Esophagus muscularis mucosa (tissue), 4 donors: Measurements from ENCODE around the gene B4GALT6. TPM values are rescaled to one million over a fixed set of nuclear protein-coding genes. Genes with fewer than 3 reads are reported as not detected.
"Not testable (repeated sequence)": the region's sequence is repeated elsewhere in the genome, so short reads cannot be mapped to it uniquely, and the experiment has no call there.

ENCODE experiments used
- DNase-seq: peaks from one replicate; pipeline ENCODE4 v3.0.0-alpha.2; 2017; ENCODE audit errors: extremely low spot score
- H3K27ac ChIP-seq, 4 donors: fragments of 200-600 bp; sonication (generic); replicated peaks in 1 of 4; 1 replicate in 3 of 4; 2 replicates in 1 of 4; pipeline ENCODE4 v1.5.1; 2016 to 2019; ENCODE audit warnings: mild to moderate bottlenecking in 1 of 4
- H3K27me3 ChIP-seq, 4 donors: fragments of 200-600 bp; sonication (generic); one replicate each; pipeline versions ENCODE4 v1.5.1 to v1.6.0; 2016 to 2019
- H3K36me3 ChIP-seq, 4 donors: fragments of 200-600 bp; sonication (generic); one replicate each; pipeline ENCODE4 v1.5.1; 2016 to 2019
- H3K4me1 ChIP-seq, 4 donors: fragments of 200-600 bp; sonication (generic); one replicate each; pipeline ENCODE4 v1.5.1; 2016 to 2019
- H3K4me3 ChIP-seq, 4 donors: fragments of 200-600 bp; sonication (generic); 1 replicate in 2 of 4; 2 replicates in 2 of 4; pipeline ENCODE4 v1.5.1; 2016 to 2019; ENCODE audit warnings: mild to moderate bottlenecking in 4 of 4, moderate library complexity in 1 of 4
- H3K9me3 ChIP-seq, 4 donors: fragments of 200-600 bp; sonication (generic); 1 replicate in 3 of 4; 2 replicates in 1 of 4; pipeline ENCODE4 v1.5.1; 2016 to 2019
- CTCF ChIP-seq, 3 experiments: fragments of 200-600 bp in 2 of 3; fragments of 450-650 bp in 1 of 3; sonication (generic) in 2 of 3; IDR thresholded peaks; one replicate each; pipeline ENCODE4 v1.5.1; 2017 to 2019; ENCODE audit warnings: antibody characterized with exemption in 3 of 3, mild to moderate bottlenecking in 2 of 3, moderate library complexity in 1 of 3
- EP300 ChIP-seq: sonication (generic); formaldehyde crosslinking; IDR thresholded peaks from one replicate; pipeline ENCODE4 v1.6.1; 2017; ENCODE audit warnings: antibody characterized with exemption
- POLR2A ChIP-seq: fragments of 450-650 bp; IDR thresholded peaks from one replicate; pipeline ENCODE4 v1.6.1; 2017; ENCODE audit warnings: antibody characterized with exemption, moderate library complexity, mild to moderate bottlenecking, low read depth
- POLR2AphosphoS5 ChIP-seq, 2 donors: sonication (generic); formaldehyde crosslinking; IDR thresholded peaks; one replicate each; pipeline ENCODE4 v1.6.1; 2017; ENCODE audit warnings: antibody characterized with exemption in 2 of 2
- WGBS: methylation state at CpG from one replicate; pipeline ENCODE4 v1.1.5; 2018; 5-methylcytosine and 5-hydroxymethylcytosine counted together
- intact Hi-C: fragments of 100-400 bp; cut with DNase I; formaldehyde crosslinking; loops from one replicate; pipeline ENCODE4 v1.15.1; 2023
- total RNA-seq, 4 donors: library from RNA; depleted of rRNA; stranded (reverse); fragments of >200 nt; gene quantifications; one replicate each; pipeline versions ENCODE4 v1.1.0 to v1.2.1, GENCODE V29; 2016

The B4GALT6 gene
- 10 to 100 TPM in 2 of 4 donors, 1 to 10 TPM in 2; 4.5 to 12.0 (median 8.0) TPM for total RNA-seq

GRCh38 chr18:31684279-31685096, at the start of gene B4GALT6:
B4GALT6 (minus strand) TSS chr18:31684581; CDS start chr18:31684426, 155 bp downstream.
- DNase-seq, result no peak
- intact Hi-C loops, result loop anchor here (5.0 kb wide), 1 partner anchor 38 kb away; no protein-coding TSS in a partner anchor
- Histone ChIP-seq H3K36me3 (no peaks in the 10 kb centered on the region), H3K27ac (peak within 1 kb of the TSS; percentile 82 to 90 (median 86)), H3K27me3 (no peaks in the 10 kb centered on the region), H3K9me3 (no peaks in the 10 kb centered on the region), H3K4me1 (peaks cover 6 to 46% (median 23%) of the 10 kb centered on the region in 4 donors), H3K4me3 (peak within 1 kb of the TSS; percentile 78 to 84 (median 80))
- TF ChIP-seq POLR2AphosphoS5 (IDR thresholded peaks at IDR 0.05), result no peak
- TF ChIP-seq EP300, result no peak
- 0% methylated on average over 26 of the region's 86 CpGs for WGBS

- Histone ChIP-seq H3K27me3 (no peaks in the 10 kb centered on the region), H3K9me3 (no peaks in the 10 kb centered on the region), H3K4me3 (no peak overlapping the region), H3K27ac (no peak overlapping the region), H3K4me1 (no peaks in the 10 kb centered on the region), H3K36me3 (no peaks in the 10 kb centered on the region)
- 46% methylated on average over 3 of the region's 3 CpGs for WGBS
- intact Hi-C loops, result no loop called here
- TF ChIP-seq EP300 (no peak), POLR2AphosphoS5 (IDR thresholded peaks at IDR 0.05) (no peak), POLR2A (no peak), CTCF (IDR thresholded peaks at IDR 0.05) (no peak)
- DNase-seq, result no peak
Observed at GRCh38 chr18:31731628-31732027, 47.2 kb upstream of the B4GALT6 start.

GRCh38 chr18:31729196-31729595, 44.8 kb upstream of the B4GALT6 start:
- H3K4me3 ChIP-seq, H3K27ac ChIP-seq, H3K36me3 ChIP-seq, H3K4me1 ChIP-seq, H3K27me3 ChIP-seq, intact Hi-C loops, DNase-seq, H3K9me3 ChIP-seq: not testable (repeated sequence)
- WGBS, result 94% methylated on average over 2 of the region's 2 CpGs

- Histone ChIP-seq H3K9me3 (peaks cover 0 to 4% (median 2%) of the 10 kb centered on the region in 4 donors), H3K4me1 (peaks cover 4 to 22% (median 19%) of the 10 kb centered on the region in 4 donors), H3K4me3 (peak overlapping the region; percentile 56 to 70 (median 68)), H3K36me3 (no peaks in the 10 kb centered on the region), H3K27ac (peak overlapping the region; percentile 53 to 67 (median 56)), H3K27me3 (no peaks in the 10 kb centered on the region)
- intact Hi-C loops, result loop anchor here (2.0 to 5.0 kb wide), 2 partner anchors 37 to 167 kb away; no protein-coding TSS in a partner anchor
- WGBS, result 35% methylated on average over 31 of the region's 43 CpGs
- TF ChIP-seq EP300 (no peak), POLR2AphosphoS5 (IDR thresholded peaks at IDR 0.05) (no peak), CTCF (IDR thresholded peaks at IDR 0.05) (no peak), POLR2A (no peak)
- no peak for DNase-seq
Observed at GRCh38 chr18:31723990-31724711, 39.8 kb upstream of the B4GALT6 start.

- no peak for TF ChIP-seq POLR2AphosphoS5 (IDR thresholded peaks at IDR 0.05)
- TF ChIP-seq CTCF (IDR thresholded peaks at IDR 0.05), result no peak
- no peak for TF ChIP-seq POLR2A
- no peak for TF ChIP-seq EP300
- DNase-seq, result no peak
- no peaks in the 10 kb centered on the region for H3K36me3 ChIP-seq
- peak overlapping the region; percentile 56 to 70 (median 68) for H3K4me3 ChIP-seq
- peaks cover 4 to 22% (median 19%) of the 10 kb centered on the region in 4 donors for H3K4me1 ChIP-seq
- H3K9me3 ChIP-seq, result peaks cover 0 to 7% (median 3%) of the 10 kb centered on the region in 4 donors
- H3K27ac ChIP-seq, result peak overlapping the region; percentile 53 to 67 (median 56)
- H3K27me3 ChIP-seq, result no peaks in the 10 kb centered on the region
- 54% methylated on average over 6 of the region's 7 CpGs for WGBS
- intact Hi-C loops, result loop anchor here (2.0 to 5.0 kb wide), 2 partner anchors 36 to 167 kb away; no protein-coding TSS in a partner anchor
Observed at GRCh38 chr18:31723639-31723989, 39.2 kb upstream of the B4GALT6 start.
